Panc1 (cell line): Measurements from ENCODE around the gene POLR3B. TPM values are rescaled to one million over a fixed set of nuclear protein-coding genes. Genes with fewer than 3 reads are reported as not detected.
A peak's percentile ranks its signal among the peaks of the same experiment; 100 is the strongest.

Experiments used
- ATAC-seq: fragments of 200-7000 bp; cut with Tn5 transposase; 2 replicates; pipeline ENCODE4 v1.9.1; 2020; ENCODE audit warnings: mild to moderate bottlenecking, moderate library complexity
- Bru-seq: library from RNA; stranded (reverse); fragments of 400-500 nt; gene quantifications from one replicate; lab custom pipeline; 2021; lab: Mats Ljungman, UMichigan
- BruChase-seq, 2 experiments: library from RNA; stranded (reverse); fragments of 400-500 nt; gene quantifications; one replicate each; lab custom pipeline; 2021; lab: Mats Ljungman, UMichigan
- BruUV-seq: library from RNA; stranded (reverse); fragments of 400-500 nt; replicated peaks from 2 replicates; lab custom pipeline; 2021; lab: Mats Ljungman, UMichigan
- CTCF ChIA-PET: fragments of 300-600 bp; sonication (Branson Sonifier 250); formaldehyde crosslinking; loops from one replicate; lab custom pipeline; 2022; ENCODE audit warnings: antibody characterized with exemption; lab: Charles Lee
- POLR2A ChIA-PET: fragments of 300-600 bp; sonication (Branson Sonifier 250); formaldehyde crosslinking; loops from one replicate; lab custom pipeline; 2022; ENCODE audit warnings: antibody characterized with exemption; lab: Charles Lee
- DNase-seq: peaks from one replicate; pipeline ENCODE4 v3.0.0-alpha.2; 2010; ENCODE audit warnings: low read depth, low spot score
- H3K27ac ChIP-seq: 2 replicates; pipeline ENCODE4 v1.5.1; 2011; ENCODE audit warnings: mild to moderate bottlenecking, low read length, inconsistent platforms
- H3K27me3 ChIP-seq: fragments of 200-500 bp; sonication (Bioruptor generic); 2 replicates; pipeline ENCODE4 v1.6.0; 2014; ENCODE audit warnings: low read length, inconsistent platforms; ENCODE audit not compliant: control insufficient read depth, insufficient read depth
- H3K36me3 ChIP-seq: fragments of 200-500 bp; sonication (Bioruptor generic); 2 replicates; pipeline ENCODE4 v1.5.1; 2014; ENCODE audit warnings: inconsistent platforms, mild to moderate bottlenecking, low read length, moderate library complexity; ENCODE audit not compliant: control insufficient read depth, insufficient read depth
- H3K4me1 ChIP-seq: 2 replicates; pipeline ENCODE4 v1.5.1; 2011; ENCODE audit warnings: inconsistent platforms, mild to moderate bottlenecking, low read length, moderate library complexity; ENCODE audit not compliant: control insufficient read depth, insufficient read depth
- H3K4me3 ChIP-seq, 2 experiments: 2 replicates each; pipeline ENCODE4 v1.5.1; 2011 to 2012; ENCODE audit warnings: low read depth in 2 of 2, low read length in 2 of 2, mild to moderate bottlenecking in 2 of 2, inconsistent platforms in 1 of 2, moderate library complexity in 1 of 2
- H3K9me3 ChIP-seq: fragments of 200-500 bp; sonication (Bioruptor generic); 2 replicates; pipeline ENCODE4 v1.5.1; 2014; ENCODE audit warnings: low read depth, mild to moderate bottlenecking, inconsistent platforms, low read length, moderate library complexity; ENCODE audit not compliant: control insufficient read depth, insufficient read depth
- POLR2AphosphoS5 ChIP-seq: IDR thresholded peaks from 2 replicates; pipeline ENCODE4 v1.6.1; 2012; ENCODE audit warnings: mild to moderate bottlenecking, low read depth, low read length, moderate library complexity
- SIN3A ChIP-seq: IDR thresholded peaks from 2 replicates; pipeline ENCODE4 v1.6.1; 2012; ENCODE audit warnings: low read depth, mild to moderate bottlenecking, low read length, moderate library complexity, borderline replicate concordance; ENCODE audit not compliant: insufficient read depth
- TCF7L2 ChIP-seq: IDR thresholded peaks from 2 replicates; pipeline ENCODE4 v1.6.1; 2011; ENCODE audit warnings: mild to moderate bottlenecking, low read depth, low read length, inconsistent platforms
- in situ Hi-C: cut with HindIII; loops from 2 replicates; pipeline ENCODE4 v1.10.0; 2016; ENCODE audit warnings: low sequenced_read_pairs, low pct_unique_long_range_greater_than_20kb
- intact Hi-C: fragments of 100-400 bp; cut with micrococcal nuclease; formaldehyde crosslinking; loops from one replicate; pipeline ENCODE4 v1.10.0; 2022; ENCODE audit not compliant: unreplicated experiment
- long read RNA-seq: library from polyadenylated mRNA; unstranded; transcript quantifications from one replicate; pipeline ENCODE4 v2.0.0, GENCODE V29; 2021; ENCODE audit not compliant: unreplicated experiment
- polyA plus RNA-seq: library from polyadenylated mRNA; unstranded; fragments of >200 nt; gene quantifications from one replicate; pipeline ENCODE4 v1.2.1, GENCODE V29; 2012; ENCODE audit warnings: missing spikeins; ENCODE audit not compliant: insufficient read length
- total RNA-seq: library from RNA; stranded (reverse); gene quantifications from one replicate; pipeline ENCODE4 v1.2.1, GENCODE V29; 2021; ENCODE audit not compliant: unreplicated experiment
- TF ChIP-seq, protein P1 (sequence below): fragments of 450-650 bp; IDR thresholded peaks from 2 replicates; pipeline ENCODE4 v1.5.1; 2017; ENCODE audit warnings: mild to moderate bottlenecking
- TF ChIP-seq, protein P2 (sequence below), 2 experiments: IDR thresholded peaks; 2 replicates each; pipeline ENCODE4 v1.6.1; 2011 to 2012; ENCODE audit warnings: low read depth in 2 of 2, control low read depth in 1 of 2, low read length in 1 of 2, mild to moderate bottlenecking in 1 of 2, moderate library complexity in 1 of 2; ENCODE audit not compliant: insufficient read depth in 1 of 2

The POLR3B gene
- total RNA-seq (8.2 TPM), Bru-seq, nascent RNA (percentile 65 among the genes with signal in this experiment), BruChase-seq, experiment 1, labeled RNA remaining after a 2-hour chase (percentile 55 among the genes with signal in this experiment), BruChase-seq, experiment 2, labeled RNA remaining after a 6-hour chase (percentile 53 among the genes with signal in this experiment)
- polyA plus RNA-seq = 4.4 TPM
- long read RNA-seq, full-length matches to known transcripts = 19 of 27 reads
- long read RNA-seq, partial matches to known transcripts = 5 of 27 reads
- long read RNA-seq, other reads (novel, unspliced or antisense) = 3 of 27 reads

DNA sequence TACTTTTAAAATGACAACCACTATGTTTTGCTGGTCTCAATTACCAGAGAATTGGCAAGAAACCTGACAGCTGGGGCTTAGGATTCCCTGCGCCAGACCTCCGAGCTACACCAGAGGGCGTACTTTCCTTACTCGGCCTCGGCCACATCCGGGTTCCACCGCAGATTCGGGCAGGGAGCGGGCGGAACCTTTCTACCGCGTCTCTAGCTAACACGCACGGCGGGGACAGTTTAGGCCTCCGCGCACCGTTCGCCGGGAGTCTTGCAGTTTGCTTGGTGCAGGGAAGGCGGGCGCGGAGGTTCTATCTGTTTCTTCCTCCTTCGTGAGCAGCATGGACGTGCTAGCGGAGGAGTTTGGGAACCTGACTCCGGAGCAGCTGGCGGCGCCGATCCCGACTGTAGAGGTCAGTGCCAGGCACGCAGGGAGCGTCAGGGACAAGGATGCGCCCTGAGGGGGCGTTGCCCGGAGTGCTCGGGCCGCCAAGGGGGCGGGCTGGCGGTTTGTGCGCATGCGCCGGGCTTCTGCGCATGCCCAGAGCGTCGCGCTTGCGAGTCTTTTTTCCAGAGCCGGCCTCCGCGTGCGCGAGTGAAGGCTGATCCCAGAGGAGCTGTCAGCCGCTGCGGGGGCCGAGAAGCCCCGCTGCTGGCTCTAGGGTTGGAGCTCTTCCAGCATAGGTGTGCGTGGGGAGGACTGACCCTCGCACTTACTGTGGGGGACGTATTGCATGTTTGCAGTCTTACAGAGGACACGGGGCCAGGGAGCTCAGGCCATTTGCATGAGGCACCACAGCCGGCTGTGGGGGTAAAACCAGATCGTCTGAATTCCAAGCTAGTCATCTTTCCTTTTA, at the start of gene POLR3B:
Gene POLR3B (plus strand): TSS at position 200 of the 847 bp plus-strand sequence. CDS start 132 bp downstream, at position 332.
- TF ChIP-seq TCF7L2 = peak; percentile 57; the same call in 1 of the 2 replicates
- TF ChIP-seq, protein P1, sequence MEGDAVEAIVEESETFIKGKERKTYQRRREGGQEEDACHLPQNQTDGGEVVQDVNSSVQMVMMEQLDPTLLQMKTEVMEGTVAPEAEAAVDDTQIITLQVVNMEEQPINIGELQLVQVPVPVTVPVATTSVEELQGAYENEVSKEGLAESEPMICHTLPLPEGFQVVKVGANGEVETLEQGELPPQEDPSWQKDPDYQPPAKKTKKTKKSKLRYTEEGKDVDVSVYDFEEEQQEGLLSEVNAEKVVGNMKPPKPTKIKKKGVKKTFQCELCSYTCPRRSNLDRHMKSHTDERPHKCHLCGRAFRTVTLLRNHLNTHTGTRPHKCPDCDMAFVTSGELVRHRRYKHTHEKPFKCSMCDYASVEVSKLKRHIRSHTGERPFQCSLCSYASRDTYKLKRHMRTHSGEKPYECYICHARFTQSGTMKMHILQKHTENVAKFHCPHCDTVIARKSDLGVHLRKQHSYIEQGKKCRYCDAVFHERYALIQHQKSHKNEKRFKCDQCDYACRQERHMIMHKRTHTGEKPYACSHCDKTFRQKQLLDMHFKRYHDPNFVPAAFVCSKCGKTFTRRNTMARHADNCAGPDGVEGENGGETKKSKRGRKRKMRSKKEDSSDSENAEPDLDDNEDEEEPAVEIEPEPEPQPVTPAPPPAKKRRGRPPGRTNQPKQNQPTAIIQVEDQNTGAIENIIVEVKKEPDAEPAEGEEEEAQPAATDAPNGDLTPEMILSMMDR = peak; percentile 94
- peak; percentile 90 for TF ChIP-seq POLR2AphosphoS5
- TF ChIP-seq, protein P2, sequence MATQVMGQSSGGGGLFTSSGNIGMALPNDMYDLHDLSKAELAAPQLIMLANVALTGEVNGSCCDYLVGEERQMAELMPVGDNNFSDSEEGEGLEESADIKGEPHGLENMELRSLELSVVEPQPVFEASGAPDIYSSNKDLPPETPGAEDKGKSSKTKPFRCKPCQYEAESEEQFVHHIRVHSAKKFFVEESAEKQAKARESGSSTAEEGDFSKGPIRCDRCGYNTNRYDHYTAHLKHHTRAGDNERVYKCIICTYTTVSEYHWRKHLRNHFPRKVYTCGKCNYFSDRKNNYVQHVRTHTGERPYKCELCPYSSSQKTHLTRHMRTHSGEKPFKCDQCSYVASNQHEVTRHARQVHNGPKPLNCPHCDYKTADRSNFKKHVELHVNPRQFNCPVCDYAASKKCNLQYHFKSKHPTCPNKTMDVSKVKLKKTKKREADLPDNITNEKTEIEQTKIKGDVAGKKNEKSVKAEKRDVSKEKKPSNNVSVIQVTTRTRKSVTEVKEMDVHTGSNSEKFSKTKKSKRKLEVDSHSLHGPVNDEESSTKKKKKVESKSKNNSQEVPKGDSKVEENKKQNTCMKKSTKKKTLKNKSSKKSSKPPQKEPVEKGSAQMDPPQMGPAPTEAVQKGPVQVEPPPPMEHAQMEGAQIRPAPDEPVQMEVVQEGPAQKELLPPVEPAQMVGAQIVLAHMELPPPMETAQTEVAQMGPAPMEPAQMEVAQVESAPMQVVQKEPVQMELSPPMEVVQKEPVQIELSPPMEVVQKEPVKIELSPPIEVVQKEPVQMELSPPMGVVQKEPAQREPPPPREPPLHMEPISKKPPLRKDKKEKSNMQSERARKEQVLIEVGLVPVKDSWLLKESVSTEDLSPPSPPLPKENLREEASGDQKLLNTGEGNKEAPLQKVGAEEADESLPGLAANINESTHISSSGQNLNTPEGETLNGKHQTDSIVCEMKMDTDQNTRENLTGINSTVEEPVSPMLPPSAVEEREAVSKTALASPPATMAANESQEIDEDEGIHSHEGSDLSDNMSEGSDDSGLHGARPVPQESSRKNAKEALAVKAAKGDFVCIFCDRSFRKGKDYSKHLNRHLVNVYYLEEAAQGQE (IDR thresholded peaks at IDR 0.05; ENCODE audit: insufficient read depth in 1 of 2, low read depth in 2 of 2, low read length in 1 of 2) = 0 out of 4 replicates have a peak, but pooled peaks of 1 of the 2 experiments have one; percentile 70
- peak; percentile 76 for TF ChIP-seq SIN3A
- H3K27ac ChIP-seq = peak within 1 kb of the TSS; percentile 84
- DNase-seq = peak; percentile 79
- no TSS peak for BruUV-seq
- H3K27me3 ChIP-seq = 0 out of 2 replicates have a peak, but pooled peaks cover 2% of the 10 kb centered on the region
- H3K4me3 ChIP-seq = peak within 1 kb of the TSS; percentile 74 to 92
- no peaks in the 10 kb centered on the region for H3K9me3 ChIP-seq
- intact Hi-C loops = loop anchor here (10.0 kb wide), 1 partner anchor 557 kb away; no protein-coding TSS in a partner anchor
- peaks cover 9% of the 10 kb centered on the region; the same call in 1 of the 2 replicates for H3K4me1 ChIP-seq
- no peaks in the 10 kb centered on the region; the same call in 1 of the 2 replicates for H3K36me3 ChIP-seq
- peak; percentile 96 for ATAC-seq
- POLR2A ChIA-PET = interaction anchor here (0.6 to 0.7 kb wide), 3 partner anchors 438 to 613 kb away, joined by 3 to 6 read pairs (median 5); no protein-coding TSS in a partner anchor
- in situ Hi-C loops = no loop called here
- CTCF ChIA-PET = interaction anchor here (0.6 to 1.5 kb wide), 8 partner anchors 12 to 562 kb away, joined by 3 to 6 read pairs (median 3); no protein-coding TSS in a partner anchor

DNA sequence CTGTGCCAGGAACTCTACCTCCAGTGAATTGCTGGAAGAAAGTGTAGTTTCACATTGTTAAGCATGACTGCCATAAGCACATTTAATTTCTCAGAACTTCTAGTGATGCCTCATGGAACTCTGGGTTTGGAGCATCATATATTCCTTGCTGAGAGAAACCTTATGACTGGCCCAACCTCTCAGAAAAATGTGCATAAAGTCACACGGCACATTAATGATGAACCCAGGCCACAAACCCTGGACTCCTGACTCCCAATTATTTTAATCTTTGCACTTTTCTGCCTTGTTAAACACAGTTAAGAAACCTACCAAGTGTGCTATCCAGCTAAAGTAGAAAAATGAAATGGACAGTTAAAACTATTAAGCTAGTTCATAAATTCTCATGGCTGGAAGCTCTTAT, 49.4 kb upstream of the POLR3B start:
- H3K27ac ChIP-seq = no peak overlapping the region
- intact Hi-C loops = no loop called here
- no TSS peak for BruUV-seq
- no peaks in the 10 kb centered on the region for H3K4me1 ChIP-seq
- H3K9me3 ChIP-seq = no peaks in the 10 kb centered on the region
- no peak for TF ChIP-seq POLR2AphosphoS5
- no peak for TF ChIP-seq SIN3A
- no peak for TF ChIP-seq TCF7L2
- TF ChIP-seq, protein P1 = no peak
- TF ChIP-seq, protein P2 (IDR thresholded peaks at IDR 0.05; ENCODE audit: insufficient read depth in 1 of 2, low read depth in 2 of 2, low read length in 1 of 2) = no peak
- DNase-seq (no peak), ATAC-seq (no peak)
- in situ Hi-C loops = no loop called here
- ChIA-PET POLR2A (no interaction called here), CTCF (no interaction called here)
- H3K4me3 ChIP-seq = no peak overlapping the region
- H3K36me3 ChIP-seq = no peaks in the 10 kb centered on the region
- peaks cover 8% of the 10 kb centered on the region for H3K27me3 ChIP-seq
